Effector memory CD4-positive, alpha-beta T cell (primary cell): Measurements from ENCODE around the gene NIN.

Experiments
- DNase-seq, 3 donors: peaks; one replicate each; pipeline ENCODE4 v3.0.0-alpha.2; 2020
- H3K27ac ChIP-seq: 2 replicates; pipeline ENCODE4 v1.7.0; 2013; ENCODE audit warnings: mild to moderate bottlenecking, low read length, moderate library complexity; ENCODE audit not compliant: insufficient read depth, poor library complexity, severe bottlenecking
- H3K27me3 ChIP-seq: replicated peaks from 2 replicates; pipeline ENCODE4 v1.7.0; 2013; ENCODE audit warnings: mild to moderate bottlenecking, low read length; ENCODE audit not compliant: insufficient read depth, control insufficient read depth, poor library complexity, severe bottlenecking
- H3K36me3 ChIP-seq: 2 replicates; pipeline ENCODE4 v1.7.0; 2013; ENCODE audit warnings: mild to moderate bottlenecking, low read length, moderate library complexity; ENCODE audit not compliant: control insufficient read depth, insufficient read depth
- H3K4me1 ChIP-seq: 2 replicates; pipeline ENCODE4 v1.7.0; 2013; ENCODE audit warnings: low read length, mild to moderate bottlenecking; ENCODE audit not compliant: control insufficient read depth, insufficient read depth, poor library complexity, severe bottlenecking
- H3K4me3 ChIP-seq: 2 replicates; pipeline ENCODE4 v1.7.0; 2013; ENCODE audit warnings: low read length, low read depth, mild to moderate bottlenecking; ENCODE audit not compliant: insufficient read depth, poor library complexity, severe bottlenecking
- H3K9me3 ChIP-seq: 2 replicates; pipeline ENCODE4 v1.7.0; 2013; ENCODE audit warnings: mild to moderate bottlenecking, low read length, moderate library complexity; ENCODE audit not compliant: control insufficient read depth

The NIN gene

GRCh38 chr14:50830044-50830931, 674 bp downstream of the NIN start:
- H3K36me3 ChIP-seq = no peaks in the 10 kb centered on the region
- H3K27ac ChIP-seq = peak overlapping the region; percentile 71
- H3K27me3 ChIP-seq = no peaks in the 10 kb centered on the region
- peaks cover 18% of the 10 kb centered on the region for H3K4me1 ChIP-seq
- DNase-seq = peak; percentile 41 to 50 (median 48)
- no peaks in the 10 kb centered on the region for H3K9me3 ChIP-seq
- peak overlapping the region; percentile 85 for H3K4me3 ChIP-seq

- Histone ChIP-seq H3K4me1 (peaks cover 16% of the 10 kb centered on the region), H3K4me3 (peak overlapping the region; percentile 85), H3K36me3 (no peaks in the 10 kb centered on the region), H3K27ac (peak overlapping the region; percentile 71), H3K27me3 (no peaks in the 10 kb centered on the region), H3K9me3 (no peaks in the 10 kb centered on the region)
- DNase-seq = no peak
These were observed 1.4 kb downstream of the NIN start for GRCh38 chr14:50829489-50830043.

- no peak for DNase-seq
- Histone ChIP-seq H3K9me3 (no peaks in the 10 kb centered on the region), H3K27ac (peak overlapping the region; percentile 71), H3K4me1 (peaks cover 16% of the 10 kb centered on the region), H3K27me3 (no peaks in the 10 kb centered on the region), H3K36me3 (no peaks in the 10 kb centered on the region), H3K4me3 (peak overlapping the region; percentile 85)
These were observed 2.1 kb downstream of the NIN start for GRCh38 chr14:50828721-50829488.

- Histone ChIP-seq H3K27me3 (no peaks in the 10 kb centered on the region), H3K4me3 (no peak overlapping the region), H3K36me3 (no peaks in the 10 kb centered on the region), H3K4me1 (peaks cover 25% of the 10 kb centered on the region), H3K9me3 (no peaks in the 10 kb centered on the region), H3K27ac (no peak overlapping the region)
- DNase-seq = no peak
These were observed 4.3 kb downstream of the NIN start for GRCh38 chr14:50826681-50827080.

- no peaks in the 10 kb centered on the region for H3K27me3 ChIP-seq
- H3K36me3 ChIP-seq = no peaks in the 10 kb centered on the region
- peaks cover 35% of the 10 kb centered on the region for H3K4me1 ChIP-seq
These were observed 5.7 kb downstream of the NIN start for GRCh38 chr14:50825307-50825706.

GRCh38 chr14:50823762-50824636, 7.0 kb downstream of the NIN start:
- Histone ChIP-seq H3K36me3 (no peaks in the 10 kb centered on the region), H3K27me3 (no peaks in the 10 kb centered on the region), H3K9me3 (no peaks in the 10 kb centered on the region), H3K4me1 (peaks cover 34% of the 10 kb centered on the region), H3K4me3 (no peak overlapping the region), H3K27ac (peak overlapping the region; percentile 46)
- DNase-seq = no peak

More at GRCh38 chr14:50825307-50825706, 5.7 kb downstream of the NIN start:
- H3K27ac ChIP-seq = no peak overlapping the region
- H3K9me3 ChIP-seq = no peaks in the 10 kb centered on the region
- DNase-seq = no peak
- no peak overlapping the region for H3K4me3 ChIP-seq

GRCh38 chr14:50823051-50823761, 7.8 kb downstream of the NIN start:
- no peak for DNase-seq
- Histone ChIP-seq H3K4me1 (peaks cover 26% of the 10 kb centered on the region), H3K27me3 (no peaks in the 10 kb centered on the region), H3K27ac (peak overlapping the region; percentile 46), H3K36me3 (no peaks in the 10 kb centered on the region), H3K4me3 (no peak overlapping the region), H3K9me3 (no peaks in the 10 kb centered on the region)

- peak overlapping the region; percentile 46 for H3K27ac ChIP-seq
- peaks cover 26% of the 10 kb centered on the region for H3K4me1 ChIP-seq
- no peak for DNase-seq
These were observed 8.4 kb downstream of the NIN start for GRCh38 chr14:50822501-50823042.

More at GRCh38 chr14:50822501-50823042, 8.4 kb downstream of the NIN start:
- no peaks in the 10 kb centered on the region for H3K36me3 ChIP-seq
- no peaks in the 10 kb centered on the region for H3K9me3 ChIP-seq
- no peak overlapping the region for H3K4me3 ChIP-seq
- no peaks in the 10 kb centered on the region for H3K27me3 ChIP-seq
